ENCODE data around the gene GMCL1.

DNA sequence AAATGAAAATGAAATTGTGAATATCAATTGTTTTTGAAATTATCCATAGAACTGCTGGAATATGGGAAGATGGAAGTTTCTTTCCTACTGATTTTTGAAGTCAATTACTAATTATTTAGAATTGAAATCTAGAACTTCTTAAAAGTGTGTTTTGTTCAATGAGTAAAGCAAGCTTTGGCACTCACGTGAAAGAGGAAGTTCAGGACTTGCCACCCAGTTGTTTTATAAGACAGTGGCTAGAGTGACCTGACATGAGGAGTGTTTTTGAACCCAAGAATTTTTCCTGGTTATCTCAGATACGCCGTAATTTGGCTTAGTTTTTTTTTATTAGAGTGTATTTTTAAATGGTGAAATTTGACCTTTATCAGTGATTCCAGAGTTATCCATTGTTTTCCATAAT, 88.9 kb downstream of the GMCL1 start:
- TF ChIP-seq POLR2A (IDR thresholded peaks at IDR 0.05) (no peak), POLR2AphosphoS5 (IDR thresholded peaks at IDR 0.05) (no peak), EP300 (IDR thresholded peaks at IDR 0.05) (no peak)
- TF ChIP-seq, protein P1, sequence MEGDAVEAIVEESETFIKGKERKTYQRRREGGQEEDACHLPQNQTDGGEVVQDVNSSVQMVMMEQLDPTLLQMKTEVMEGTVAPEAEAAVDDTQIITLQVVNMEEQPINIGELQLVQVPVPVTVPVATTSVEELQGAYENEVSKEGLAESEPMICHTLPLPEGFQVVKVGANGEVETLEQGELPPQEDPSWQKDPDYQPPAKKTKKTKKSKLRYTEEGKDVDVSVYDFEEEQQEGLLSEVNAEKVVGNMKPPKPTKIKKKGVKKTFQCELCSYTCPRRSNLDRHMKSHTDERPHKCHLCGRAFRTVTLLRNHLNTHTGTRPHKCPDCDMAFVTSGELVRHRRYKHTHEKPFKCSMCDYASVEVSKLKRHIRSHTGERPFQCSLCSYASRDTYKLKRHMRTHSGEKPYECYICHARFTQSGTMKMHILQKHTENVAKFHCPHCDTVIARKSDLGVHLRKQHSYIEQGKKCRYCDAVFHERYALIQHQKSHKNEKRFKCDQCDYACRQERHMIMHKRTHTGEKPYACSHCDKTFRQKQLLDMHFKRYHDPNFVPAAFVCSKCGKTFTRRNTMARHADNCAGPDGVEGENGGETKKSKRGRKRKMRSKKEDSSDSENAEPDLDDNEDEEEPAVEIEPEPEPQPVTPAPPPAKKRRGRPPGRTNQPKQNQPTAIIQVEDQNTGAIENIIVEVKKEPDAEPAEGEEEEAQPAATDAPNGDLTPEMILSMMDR (IDR thresholded peaks at IDR 0.05) = no peak

Data from sigmoid colon (tissue), 4 donors.